Measurements from ENCODE around the gene ALAD.
"Not testable (repeated sequence)": the region's sequence is repeated elsewhere in the genome, so short reads cannot be mapped to it uniquely, and the experiment has no call there.

ALAD gene

GRCh38 chr9:113389451-113389850 is 11.6 kb downstream of the ALAD start:
- DNase-seq (no peak), ATAC-seq (replicated peaks) (no peak)
- H3K4me1 Mint-ChIP-seq: no peaks in the 10 kb centered on the region
- H3K27me3 Mint-ChIP-seq: no peaks in the 10 kb centered on the region
- H3K27ac Mint-ChIP-seq: no peak overlapping the region
- no peaks in the 10 kb centered on the region for H3K9me3 Mint-ChIP-seq
- no peak overlapping the region for H3K4me3 Mint-ChIP-seq
- H3K36me3 Mint-ChIP-seq: peaks cover 35 to 54% of the 10 kb centered on the region in 2 donors

- peaks cover 35 to 54% of the 10 kb centered on the region in 2 donors for H3K36me3 Mint-ChIP-seq
- H3K4me3 Mint-ChIP-seq: no peak overlapping the region
- H3K27ac Mint-ChIP-seq: no peak overlapping the region
- no peak for DNase-seq
- H3K4me1 Mint-ChIP-seq: no peaks in the 10 kb centered on the region
- no peaks in the 10 kb centered on the region for H3K9me3 Mint-ChIP-seq
- no peaks in the 10 kb centered on the region for H3K27me3 Mint-ChIP-seq
- ATAC-seq (replicated peaks): no peak
Measured at GRCh38 chr9:113388833-113389232, 12.3 kb downstream of the ALAD start.

GRCh38 chr9:113387560-113388230 is 13.4 kb downstream of the ALAD start:
- no peaks in the 10 kb centered on the region for H3K27me3 Mint-ChIP-seq
- no peak overlapping the region for H3K4me3 Mint-ChIP-seq
- no peak overlapping the region for H3K27ac Mint-ChIP-seq
- no peak for ATAC-seq (replicated peaks)
- H3K36me3 Mint-ChIP-seq: peaks cover 32 to 54% of the 10 kb centered on the region in 2 donors
- DNase-seq: no peak
- H3K9me3 Mint-ChIP-seq: no peaks in the 10 kb centered on the region
- H3K4me1 Mint-ChIP-seq: no peaks in the 10 kb centered on the region

- H3K36me3 Mint-ChIP-seq: peaks cover 28 to 50% of the 10 kb centered on the region in 2 donors
- no peak overlapping the region for H3K4me3 Mint-ChIP-seq
- no peaks in the 10 kb centered on the region for H3K9me3 Mint-ChIP-seq
- DNase-seq (no peak), ATAC-seq (replicated peaks) (no peak)
- H3K27ac Mint-ChIP-seq: no peak overlapping the region
- H3K4me1 Mint-ChIP-seq: no peaks in the 10 kb centered on the region
- no peaks in the 10 kb centered on the region for H3K27me3 Mint-ChIP-seq
Measured at GRCh38 chr9:113386571-113387393, 14.3 kb downstream of the ALAD start.

- peaks cover 6 to 13% of the 10 kb centered on the region in 2 donors for H3K4me1 Mint-ChIP-seq
- DNase-seq (no peak), ATAC-seq (replicated peaks) (no peak)
- H3K9me3 Mint-ChIP-seq: no peaks in the 10 kb centered on the region
- H3K4me3 Mint-ChIP-seq: no peak overlapping the region
- no peak overlapping the region for H3K27ac Mint-ChIP-seq
- H3K36me3 Mint-ChIP-seq: peaks cover 11 to 12% of the 10 kb centered on the region in 2 donors
- H3K27me3 Mint-ChIP-seq: no peaks in the 10 kb centered on the region
Measured at GRCh38 chr9:113381909-113382411, 19.1 kb downstream of the ALAD start.

GRCh38 chr9:113381441-113381840 is 19.6 kb downstream of the ALAD start:
- peak overlapping the region; percentile 84 for H3K27ac Mint-ChIP-seq
- ATAC-seq (replicated peaks); DNase-seq; H3K4me3 Mint-ChIP-seq; H3K27me3 Mint-ChIP-seq; H3K9me3 Mint-ChIP-seq; H3K36me3 Mint-ChIP-seq: not testable (repeated sequence)
- peaks cover 6 to 18% of the 10 kb centered on the region in 2 donors for H3K4me1 Mint-ChIP-seq

GRCh38 chr9:113380869-113381378 is 20.2 kb downstream of the ALAD start:
- no peak overlapping the region for H3K4me3 Mint-ChIP-seq
- peaks cover 6 to 22% of the 10 kb centered on the region in 2 donors for H3K4me1 Mint-ChIP-seq

GRCh38 chr9:113379829-113380210 is 21.3 kb downstream of the ALAD start:
- not testable (repeated sequence) for DNase-seq; ATAC-seq (replicated peaks); H3K27ac Mint-ChIP-seq; H3K36me3 Mint-ChIP-seq; H3K9me3 Mint-ChIP-seq; H3K27me3 Mint-ChIP-seq; H3K4me3 Mint-ChIP-seq
- H3K4me1 Mint-ChIP-seq: peaks cover 12 to 33% of the 10 kb centered on the region in 2 donors

More at GRCh38 chr9:113380869-113381378, 20.2 kb downstream of the ALAD start:
- H3K36me3 Mint-ChIP-seq: peaks cover 4 to 7% of the 10 kb centered on the region in 2 donors
- no peaks in the 10 kb centered on the region for H3K27me3 Mint-ChIP-seq
- no peaks in the 10 kb centered on the region for H3K9me3 Mint-ChIP-seq
- H3K27ac Mint-ChIP-seq: no peak overlapping the region
- DNase-seq (peak; percentile 59), ATAC-seq (replicated peaks) (peak; percentile 54 to 63)

- not testable (repeated sequence) for H3K27me3 Mint-ChIP-seq, H3K27ac Mint-ChIP-seq
- H3K4me1 Mint-ChIP-seq: peaks cover 12 to 34% of the 10 kb centered on the region in 2 donors
Measured at GRCh38 chr9:113379094-113379828, 21.8 kb downstream of the ALAD start.

GRCh38 chr9:113376634-113377567 is 24.2 kb downstream of the ALAD start, which contains the start of gene HDHD3:
Gene HDHD3 (minus strand): TSS chr9:113376986. CDS start chr9:113374354, 2,632 bp downstream.
- H3K9me3 Mint-ChIP-seq: no peaks in the 10 kb centered on the region
- peak within 1 kb of the TSS; percentile 90 for H3K27ac Mint-ChIP-seq
- ATAC-seq (replicated peaks) (peak; percentile 89 to 92), DNase-seq (peak; percentile 80)
- no peaks in the 10 kb centered on the region for H3K27me3 Mint-ChIP-seq
- peaks cover 15 to 39% of the 10 kb centered on the region in 2 donors for H3K4me1 Mint-ChIP-seq
- H3K36me3 Mint-ChIP-seq: peaks cover 11 to 16% of the 10 kb centered on the region in 2 donors
- peak within 1 kb of the TSS; percentile 83 to 94 for H3K4me3 Mint-ChIP-seq

More at GRCh38 chr9:113379094-113379828, 21.8 kb downstream of the ALAD start:
- ATAC-seq (replicated peaks); H3K9me3 Mint-ChIP-seq; H3K36me3 Mint-ChIP-seq; H3K4me3 Mint-ChIP-seq; DNase-seq: not testable (repeated sequence)

- peaks cover 11 to 17% of the 10 kb centered on the region in 2 donors for H3K36me3 Mint-ChIP-seq
- H3K27ac Mint-ChIP-seq: peak overlapping the region; percentile 90
- no peaks in the 10 kb centered on the region for H3K27me3 Mint-ChIP-seq
- no peaks in the 10 kb centered on the region for H3K9me3 Mint-ChIP-seq
- ATAC-seq (replicated peaks) (no peak), DNase-seq (no peak)
- H3K4me3 Mint-ChIP-seq: peak overlapping the region; percentile 83 to 94
- H3K4me1 Mint-ChIP-seq: peaks cover 10 to 28% of the 10 kb centered on the region in 2 donors
Measured at GRCh38 chr9:113375057-113376023, 25.7 kb downstream of the ALAD start.

- no peaks in the 10 kb centered on the region for H3K27me3 Mint-ChIP-seq
- ATAC-seq (replicated peaks) (no peak), DNase-seq (no peak)
- no peaks in the 10 kb centered on the region for H3K9me3 Mint-ChIP-seq
- H3K4me1 Mint-ChIP-seq: peaks cover 10 to 28% of the 10 kb centered on the region in 2 donors
- no peak overlapping the region for H3K27ac Mint-ChIP-seq
- peaks cover 11 to 20% of the 10 kb centered on the region in 2 donors for H3K36me3 Mint-ChIP-seq
- H3K4me3 Mint-ChIP-seq: no peak overlapping the region
Measured at GRCh38 chr9:113373676-113374392, 27.2 kb downstream of the ALAD start.

Measured in stimulated activated naive B cell treated with anti-CD40 and anti-IgM and Interleukin-4, amounts not matched to agents 10 μg/mL and 1 μg/mL and 100 μg/mL, for 72 hours (primary cell).